Large intestine (tissue), 3 donors: ENCODE results near the gene RAB8A. TPM values are rescaled to one million over a fixed set of nuclear protein-coding genes. Genes with fewer than 3 reads are reported as not detected.
"Not testable (repeated sequence)": the region's sequence is repeated elsewhere in the genome, so short reads cannot be mapped to it uniquely, and the experiment has no call there.

Source experiments
- DNase-seq, 2 donors: peaks; one replicate each; pipeline versions ENCODE4 v3.0.0 to v3.0.0-alpha.2; 2013
- H3K27ac ChIP-seq: one replicate; pipeline ENCODE4 v1.5.1; 2013; ENCODE audit warnings: low read length
- H3K27me3 ChIP-seq: 2 replicates; pipeline ENCODE4 v1.6.1; 2013; ENCODE audit warnings: low read length; ENCODE audit not compliant: control insufficient read depth, insufficient read depth
- H3K36me3 ChIP-seq: 2 replicates; pipeline ENCODE4 v1.6.1; 2013; ENCODE audit warnings: low read length; ENCODE audit not compliant: control insufficient read depth, insufficient read depth
- H3K4me1 ChIP-seq: one replicate; pipeline ENCODE4 v1.6.1; 2013; ENCODE audit warnings: low read length; ENCODE audit not compliant: control insufficient read depth, insufficient read depth
- H3K4me3 ChIP-seq: one replicate; pipeline ENCODE4 v1.5.1; 2013; ENCODE audit warnings: low read length
- H3K9me3 ChIP-seq: one replicate; pipeline ENCODE4 v1.6.1; 2013; ENCODE audit warnings: mild to moderate bottlenecking, low read depth, low read length, moderate library complexity; ENCODE audit not compliant: control insufficient read depth
- WGBS: methylation state at CpG from one replicate; pipeline ENCODE4 v1.1.5; 2013; ENCODE audit warnings: low lambda C conversion rate; ENCODE audit not compliant: insufficient coverage; 5-methylcytosine and 5-hydroxymethylcytosine counted together
- polyA plus RNA-seq: library from polyadenylated mRNA; unstranded; fragments of 120-200 nt; gene quantifications from one replicate; pipeline ENCODE4 v1.2.1, GENCODE V29; 2013

The RAB8A gene
- polyA plus RNA-seq, 1 donor, result 74.1 TPM

GRCh38 chr19:16111909-16112752, 442 bp downstream of the RAB8A start:
- DNase-seq, result peak in 1 of 2 donors; percentile 62
- Histone ChIP-seq H3K9me3 (no peaks in the 10 kb centered on the region), H3K4me1 (peaks cover 49% of the 10 kb centered on the region)

GRCh38 chr19:16112778-16113177, 1.1 kb downstream of the RAB8A start:
- peak overlapping the region; percentile 96 for H3K4me3 ChIP-seq
- H3K36me3 ChIP-seq, result peaks cover 14% of the 10 kb centered on the region
- no peaks in the 10 kb centered on the region for H3K9me3 ChIP-seq
- no peaks in the 10 kb centered on the region for H3K27me3 ChIP-seq
- DNase-seq, result no peak
- WGBS, result 100% methylated on average over 1 of the region's 2 CpGs
- peaks cover 55% of the 10 kb centered on the region for H3K4me1 ChIP-seq
- H3K27ac ChIP-seq, result peak overlapping the region; percentile 86

More at GRCh38 chr19:16111909-16112752, 442 bp downstream of the RAB8A start:
- H3K27me3 ChIP-seq, result no peaks in the 10 kb centered on the region
- no CpG with 5 or more reads among the region's 37 CpGs for WGBS
- peak overlapping the region; percentile 86 for H3K27ac ChIP-seq
- peaks cover 9% of the 10 kb centered on the region for H3K36me3 ChIP-seq
- H3K4me3 ChIP-seq, result peak overlapping the region; percentile 96

- Histone ChIP-seq H3K27me3 (no peaks in the 10 kb centered on the region), H3K9me3 (no peaks in the 10 kb centered on the region), H3K4me1 (peaks cover 59% of the 10 kb centered on the region), H3K4me3 (no peak overlapping the region), H3K36me3 (peaks cover 23% of the 10 kb centered on the region), H3K27ac (peak overlapping the region; percentile 14)
- DNase-seq, result no peak
- WGBS, result no CpG with 5 or more reads among the region's 3 CpGs
Measured at GRCh38 chr19:16113727-16114126, 2.0 kb downstream of the RAB8A start.

- DNase-seq, result peak; percentile 83 to 89
- peaks cover 32% of the 10 kb centered on the region for H3K36me3 ChIP-seq
- no peaks in the 10 kb centered on the region for H3K27me3 ChIP-seq
- H3K4me3 ChIP-seq, result no peak overlapping the region
- H3K4me1 ChIP-seq, result peaks cover 73% of the 10 kb centered on the region
- H3K27ac ChIP-seq, result peak overlapping the region; percentile 93
- no CpG with 5 or more reads among the region's 9 CpGs for WGBS
- H3K9me3 ChIP-seq, result no peaks in the 10 kb centered on the region
Measured at GRCh38 chr19:16115301-16116039, 3.8 kb downstream of the RAB8A start.

- Histone ChIP-seq H3K36me3 (peaks cover 36% of the 10 kb centered on the region), H3K9me3 (no peaks in the 10 kb centered on the region), H3K4me1 (peaks cover 71% of the 10 kb centered on the region), H3K27me3 (no peaks in the 10 kb centered on the region), H3K4me3 (no peak overlapping the region), H3K27ac (peak overlapping the region; percentile 93)
- DNase-seq, result no peak
- WGBS, result no CpG with 5 or more reads among the region's 4 CpGs
Measured at GRCh38 chr19:16116067-16116466, 4.4 kb downstream of the RAB8A start.

GRCh38 chr19:16117594-16118033, 5.9 kb downstream of the RAB8A start:
- H3K27ac ChIP-seq, result peak overlapping the region; percentile 23
- no peaks in the 10 kb centered on the region for H3K9me3 ChIP-seq
- no peak for DNase-seq
- no CpG with 5 or more reads among the region's 11 CpGs for WGBS
- peaks cover 64% of the 10 kb centered on the region for H3K4me1 ChIP-seq
- H3K27me3 ChIP-seq, result no peaks in the 10 kb centered on the region
- no peak overlapping the region for H3K4me3 ChIP-seq
- peaks cover 51% of the 10 kb centered on the region for H3K36me3 ChIP-seq

GRCh38 chr19:16118489-16119033, 6.9 kb downstream of the RAB8A start:
- peaks cover 52% of the 10 kb centered on the region for H3K36me3 ChIP-seq
- DNase-seq, result no peak
- H3K4me1 ChIP-seq, result peaks cover 58% of the 10 kb centered on the region
- H3K27me3 ChIP-seq, result no peaks in the 10 kb centered on the region
- H3K4me3 ChIP-seq, result no peak overlapping the region
- peak overlapping the region; percentile 89 for H3K27ac ChIP-seq
- no peaks in the 10 kb centered on the region for H3K9me3 ChIP-seq
- no CpG with 5 or more reads among the region's 12 CpGs for WGBS

GRCh38 chr19:16119075-16119857, 7.6 kb downstream of the RAB8A start:
- Histone ChIP-seq H3K36me3 (peaks cover 55% of the 10 kb centered on the region), H3K4me1 (peaks cover 52% of the 10 kb centered on the region), H3K27ac (peak overlapping the region; percentile 89)
- peak; percentile 90 to 95 for DNase-seq
- not testable (repeated sequence) for H3K9me3 ChIP-seq, H3K4me3 ChIP-seq, H3K27me3 ChIP-seq
- WGBS, result 33% methylated on average over 1 of the region's 19 CpGs

- Histone ChIP-seq H3K27me3 (no peaks in the 10 kb centered on the region), H3K36me3 (peaks cover 74% of the 10 kb centered on the region), H3K27ac (no peak overlapping the region), H3K4me3 (no peak overlapping the region), H3K9me3 (no peaks in the 10 kb centered on the region), H3K4me1 (peaks cover 50% of the 10 kb centered on the region)
- no peak for DNase-seq
- WGBS, result no CpG with 5 or more reads among the region's 5 CpGs
Measured at GRCh38 chr19:16121141-16121540, 9.5 kb downstream of the RAB8A start.

- Histone ChIP-seq H3K27me3 (no peaks in the 10 kb centered on the region), H3K27ac (no peak overlapping the region), H3K9me3 (no peaks in the 10 kb centered on the region), H3K36me3 (peaks cover 79% of the 10 kb centered on the region), H3K4me1 (peaks cover 44% of the 10 kb centered on the region), H3K4me3 (no peak overlapping the region)
- DNase-seq, result no peak
- WGBS, result no CpG with 5 or more reads among the region's 11 CpGs
Measured at GRCh38 chr19:16121967-16122366, 10.3 kb downstream of the RAB8A start.
